Smooth muscle cell (in vitro differentiated cells): ENCODE data around the gene C11orf86. TPM values are rescaled to one million over a fixed set of nuclear protein-coding genes. Genes with fewer than 3 reads are reported as not detected.
A peak's percentile ranks its signal among the peaks of the same experiment; 100 is the strongest.

Source experiments
- DNase-seq: peaks from one replicate; lab custom pipeline; 2025; ENCODE audit not compliant: unreplicated experiment; lab: John Stamatoyannopoulos, UW
- H2AFZ ChIP-seq: fragments of 200-600 bp; sonication (generic); 2 replicates; pipeline ENCODE4 v1.6.0; 2016; ENCODE audit warnings: antibody characterized with exemption, low read depth, mild to moderate bottlenecking
- H3F3A ChIP-seq: fragments of 200-600 bp; sonication (generic); 2 replicates; pipeline ENCODE4 v1.6.0; 2017; ENCODE audit warnings: antibody characterized with exemption, low read depth
- H3K27ac ChIP-seq: fragments of 200-600 bp; sonication (generic); 2 replicates; pipeline ENCODE4 v1.5.1; 2016; ENCODE audit warnings: low read depth, mild to moderate bottlenecking
- H3K27me3 ChIP-seq: fragments of 200-600 bp; sonication (generic); 2 replicates; pipeline ENCODE4 v1.6.1; 2016; ENCODE audit warnings: low read depth, mild to moderate bottlenecking
- H3K36me3 ChIP-seq: fragments of 200-600 bp; sonication (generic); 2 replicates; pipeline ENCODE4 v1.5.1; 2016; ENCODE audit warnings: low read depth
- H3K4me1 ChIP-seq: fragments of 200-600 bp; sonication (generic); 2 replicates; pipeline ENCODE4 v1.5.1; 2016; ENCODE audit warnings: low read depth
- H3K4me2 ChIP-seq: fragments of 200-600 bp; sonication (generic); 2 replicates; pipeline ENCODE4 v1.6.0; 2016; ENCODE audit warnings: mild to moderate bottlenecking
- H3K4me3 ChIP-seq: fragments of 200-600 bp; sonication (generic); 2 replicates; pipeline ENCODE4 v1.5.1; 2016; ENCODE audit warnings: mild to moderate bottlenecking
- H3K79me2 ChIP-seq: fragments of 200-600 bp; sonication (generic); 2 replicates; pipeline ENCODE4 v1.6.0; 2016; ENCODE audit warnings: low read depth, mild to moderate bottlenecking
- H3K9ac ChIP-seq: fragments of 200-600 bp; sonication (generic); 2 replicates; pipeline ENCODE4 v1.6.0; 2016; ENCODE audit warnings: low read depth
- H3K9me3 ChIP-seq: fragments of 200-600 bp; sonication (generic); replicated peaks from 2 replicates; pipeline ENCODE4 v1.5.1; 2016; ENCODE audit warnings: low read depth
- H4K20me1 ChIP-seq: fragments of 200-600 bp; sonication (generic); 2 replicates; pipeline ENCODE4 v1.6.0; 2016; ENCODE audit warnings: low read depth
- CTCF ChIP-seq: fragments of 200-600 bp; sonication (generic); IDR thresholded peaks from 2 replicates; pipeline ENCODE4 v1.5.1; 2017; ENCODE audit warnings: borderline replicate concordance, mild to moderate bottlenecking, antibody characterized with exemption; ENCODE audit not compliant: insufficient read depth, poor library complexity, severe bottlenecking
- WGBS: methylation state at CpG from one replicate; pipeline ENCODE4 v1.1.7; 2016; ENCODE audit warnings: low lambda C conversion rate; 5-methylcytosine and 5-hydroxymethylcytosine counted together
- polyA plus RNA-seq: library from polyadenylated mRNA; unstranded; fragments of >200 nt; fragmentation: Nextera tagmentation; extraction: Ambion mirVana; gene quantifications from 2 replicates; pipeline ENCODE4 v1.2.1, GENCODE V29; 2016
- total RNA-seq: library from RNA; depleted of rRNA; stranded (reverse); fragments of >200 nt; gene quantifications from 2 replicates; pipeline ENCODE4 v1.2.3, GENCODE V29; 2014

C11orf86 gene
- total and polyA plus RNA-seq, 2 experiments from 2014 or later = not detected

GRCh38 chr11:67015048-67015447, 39.9 kb downstream of the C11orf86 start:
- WGBS = 96% methylated on average over 8 of the region's 8 CpGs
- no peak overlapping the region for H2AFZ ChIP-seq

GRCh38 chr11:67016550-67016949, 41.4 kb downstream of the C11orf86 start:
- no peaks in the 10 kb centered on the region for H4K20me1 ChIP-seq
- WGBS = 88% methylated on average over 5 of the region's 5 CpGs
- H3K27ac ChIP-seq = no peak overlapping the region
- TF ChIP-seq CTCF = no peak
- no peak overlapping the region for H3K9ac ChIP-seq
- no peaks in the 10 kb centered on the region for H3K79me2 ChIP-seq
- no peak overlapping the region for H3K4me3 ChIP-seq
- no peaks in the 10 kb centered on the region for H3K9me3 ChIP-seq
- no peaks in the 10 kb centered on the region for H3K4me1 ChIP-seq
- H3F3A ChIP-seq = no peaks in the 10 kb centered on the region
- no peaks in the 10 kb centered on the region for H3K36me3 ChIP-seq
- no peak overlapping the region for H3K4me2 ChIP-seq
- no peak overlapping the region for H2AFZ ChIP-seq
- H3K27me3 ChIP-seq = no peaks in the 10 kb centered on the region
- no peak for DNase-seq

More at GRCh38 chr11:67015048-67015447, 39.9 kb downstream of the C11orf86 start:
- no peak overlapping the region for H3K9ac ChIP-seq
- H3K4me1 ChIP-seq = no peaks in the 10 kb centered on the region
- no peaks in the 10 kb centered on the region for H4K20me1 ChIP-seq
- no peak for DNase-seq
- H3K27ac ChIP-seq = no peak overlapping the region
- H3K4me2 ChIP-seq = no peak overlapping the region
- H3K27me3 ChIP-seq = no peaks in the 10 kb centered on the region
- no peak overlapping the region for H3K4me3 ChIP-seq
- H3K36me3 ChIP-seq = no peaks in the 10 kb centered on the region
- TF ChIP-seq CTCF = no peak
- H3K79me2 ChIP-seq = no peaks in the 10 kb centered on the region
- H3F3A ChIP-seq = no peaks in the 10 kb centered on the region
- H3K9me3 ChIP-seq = no peaks in the 10 kb centered on the region

- H3K36me3 ChIP-seq = no peaks in the 10 kb centered on the region
- no peak for TF ChIP-seq CTCF
- no peak overlapping the region for H3K4me3 ChIP-seq
- no peaks in the 10 kb centered on the region for H4K20me1 ChIP-seq
- H3K4me1 ChIP-seq = peaks cover 3% of the 10 kb centered on the region
- WGBS = 97% methylated on average over 6 of the region's 6 CpGs
- no peak overlapping the region for H3K4me2 ChIP-seq
- no peak overlapping the region for H3K9ac ChIP-seq
- no peaks in the 10 kb centered on the region for H3K9me3 ChIP-seq
- H3F3A ChIP-seq = no peaks in the 10 kb centered on the region
- H3K79me2 ChIP-seq = no peaks in the 10 kb centered on the region
- H3K27me3 ChIP-seq = peaks cover 12% of the 10 kb centered on the region
- no peak for DNase-seq
- H3K27ac ChIP-seq = no peak overlapping the region
- H2AFZ ChIP-seq = no peak overlapping the region
Observed at GRCh38 chr11:67020949-67021348, 45.8 kb downstream of the C11orf86 start.

GRCh38 chr11:67022341-67022933, 47.3 kb downstream of the C11orf86 start:
- TF ChIP-seq CTCF = no peak
- Histone ChIP-seq H3K4me1 (peaks cover 3% of the 10 kb centered on the region), H3K9me3 (no peaks in the 10 kb centered on the region), H3K36me3 (no peaks in the 10 kb centered on the region), H3K4me3 (peak overlapping the region; percentile 47), H4K20me1 (no peaks in the 10 kb centered on the region), H3K79me2 (no peaks in the 10 kb centered on the region), H3K27ac (no peak overlapping the region), H2AFZ (no peak overlapping the region), H3F3A (no peaks in the 10 kb centered on the region), H3K27me3 (peaks cover 12% of the 10 kb centered on the region), H3K4me2 (peak overlapping the region; percentile 93), H3K9ac (no peak overlapping the region)
- DNase-seq = no peak
- WGBS = 27% methylated on average over 19 of the region's 20 CpGs
